Stimulated activated CD4-positive, alpha-beta T cell treated with anti-CD3 and anti-CD28 coated beads, TNF-alpha, amount 100 ng/mL, for 48 hours (primary cell): ENCODE results near the gene NPTN.
"Not testable (repeated sequence)": the region's sequence is repeated elsewhere in the genome, so short reads cannot be mapped to it uniquely, and the experiment has no call there.

Experiments used
- DNase-seq, 3 donors: peaks; one replicate each; pipeline ENCODE4 v3.0.0-alpha.2; 2020; ENCODE audit warnings: low read depth in 3 of 3

NPTN gene

GRCh38 chr15:73572296-73572695 is 60.9 kb downstream of the NPTN start:
- no peak for DNase-seq

GRCh38 chr15:73571346-73571745 is 61.8 kb downstream of the NPTN start:
- no peak for DNase-seq

GRCh38 chr15:73570355-73571032 is 62.7 kb downstream of the NPTN start:
- no peak for DNase-seq

GRCh38 chr15:73569361-73569760 is 63.8 kb downstream of the NPTN start:
- DNase-seq = no peak

GRCh38 chr15:73568564-73569280 is 64.5 kb downstream of the NPTN start:
- no peak for DNase-seq

GRCh38 chr15:73567020-73567419 is 66.2 kb downstream of the NPTN start:
- DNase-seq = no peak

GRCh38 chr15:73564255-73564654 is 68.9 kb downstream of the NPTN start:
- no peak for DNase-seq

- no peak for DNase-seq
These were observed 72.6 kb downstream of the NPTN start for GRCh38 chr15:73560501-73561117.

- no peak for DNase-seq
These were observed 74.7 kb downstream of the NPTN start for GRCh38 chr15:73558529-73558928.

- DNase-seq = no peak
These were observed 78.1 kb downstream of the NPTN start for GRCh38 chr15:73555080-73555479.

- no peak for DNase-seq
These were observed 83.0 kb downstream of the NPTN start for GRCh38 chr15:73550190-73550589.

- not testable (repeated sequence) for DNase-seq
These were observed 84.3 kb downstream of the NPTN start for GRCh38 chr15:73548925-73549324.

GRCh38 chr15:73541479-73541878 is 91.7 kb downstream of the NPTN start:
- DNase-seq = no peak

GRCh38 chr15:73540161-73540560 is 93.0 kb downstream of the NPTN start:
- DNase-seq = no peak

- DNase-seq = no peak
These were observed 93.7 kb downstream of the NPTN start for GRCh38 chr15:73539212-73540128.

- DNase-seq = no peak
These were observed 94.5 kb downstream of the NPTN start for GRCh38 chr15:73538563-73539211.

GRCh38 chr15:73538123-73538522 is 95.1 kb downstream of the NPTN start:
- DNase-seq = no peak

- no peak for DNase-seq
These were observed 102.5 kb downstream of the NPTN start for GRCh38 chr15:73530649-73531048.

GRCh38 chr15:73527598-73527997 is 105.6 kb downstream of the NPTN start:
- DNase-seq = no peak

GRCh38 chr15:73524919-73525318 is 108.3 kb downstream of the NPTN start:
- no peak for DNase-seq

- DNase-seq = no peak
These were observed 111.2 kb downstream of the NPTN start for GRCh38 chr15:73522011-73522410.
